ENCODE measurements around the gene STARD13.

- TF ChIP-seq CTCF (optimal IDR thresholded peaks at IDR 0.05 in 1 of 3, IDR thresholded peaks at IDR 0.05 in 1 of 3, conservative IDR thresholded peaks at IDR 0.05 in 1 of 3; ENCODE audit: extremely low read depth in 1 of 3, insufficient read depth in 2 of 3, low read length in 3 of 3) (no peak), EZH2 (IDR thresholded peaks at IDR 0.05; ENCODE audit: low read length) (no peak)
Observed at GRCh38 chr13:33183431-33184111, 102.0 kb downstream of the STARD13 start.
